Ishikawa (cell line): Measurements from ENCODE around the gene HMCN1.

Source experiments
- CEBPB ChIP-seq: IDR thresholded peaks from 2 replicates; pipeline ENCODE4 v1.6.1; 2012
- CREB1 ChIP-seq: IDR thresholded peaks from 2 replicates; pipeline ENCODE4 v1.6.1; 2012; ENCODE audit warnings: low read depth
- EGR1 ChIP-seq: IDR thresholded peaks from 2 replicates; pipeline ENCODE4 v1.6.1; 2012
- EP300 ChIP-seq: IDR thresholded peaks from 2 replicates; pipeline ENCODE4 v1.6.1; 2012; ENCODE audit warnings: borderline replicate concordance
- FOXM1 ChIP-seq: IDR thresholded peaks from 2 replicates; pipeline ENCODE4 v1.6.1; 2012; ENCODE audit warnings: low read depth, borderline replicate concordance
- MAX ChIP-seq: IDR thresholded peaks from 2 replicates; pipeline ENCODE4 v1.6.1; 2012
- NFIC ChIP-seq: IDR thresholded peaks from 2 replicates; pipeline ENCODE4 v1.6.1; 2012
- RAD21 ChIP-seq: IDR thresholded peaks from 2 replicates; pipeline ENCODE4 v1.6.1; 2012; ENCODE audit warnings: low read depth
- REST ChIP-seq: IDR thresholded peaks from 2 replicates; pipeline ENCODE4 v1.6.1; 2012; ENCODE audit warnings: low read depth, mild to moderate bottlenecking
- TAF1 ChIP-seq: IDR thresholded peaks from 2 replicates; pipeline ENCODE4 v1.6.1; 2012; ENCODE audit warnings: low read depth, mild to moderate bottlenecking
- TCF12 ChIP-seq: IDR thresholded peaks from 2 replicates; pipeline ENCODE4 v1.6.1; 2012; ENCODE audit warnings: low read depth
- TEAD4 ChIP-seq: IDR thresholded peaks from 2 replicates; pipeline ENCODE4 v1.6.1; 2012
- USF1 ChIP-seq: IDR thresholded peaks from 2 replicates; pipeline ENCODE4 v1.6.1; 2012
- YY1 ChIP-seq: IDR thresholded peaks from 2 replicates; pipeline ENCODE4 v1.6.1; 2012; ENCODE audit warnings: low read depth
- ZBTB7A ChIP-seq: IDR thresholded peaks from 2 replicates; pipeline ENCODE4 v1.6.1; 2012; ENCODE audit warnings: low read depth

The HMCN1 gene

GRCh38 chr1:186167096-186167668, 433.0 kb downstream of the HMCN1 start:
- TF ChIP-seq NFIC, result no peak
- no peak for TF ChIP-seq FOXM1
- TF ChIP-seq RAD21, result no peak
- no peak for TF ChIP-seq EP300
- TF ChIP-seq MAX, result no peak
- TF ChIP-seq YY1, result no peak
- no peak for TF ChIP-seq USF1
- TF ChIP-seq TAF1, result no peak
- no peak for TF ChIP-seq EGR1
- no peak for TF ChIP-seq ZBTB7A
- no peak for TF ChIP-seq CREB1
- no peak for TF ChIP-seq TEAD4
- TF ChIP-seq TCF12, result no peak
- no peak for TF ChIP-seq REST
- TF ChIP-seq CEBPB, result no peak

- TF ChIP-seq MAX, result no peak
- no peak for TF ChIP-seq CREB1
- no peak for TF ChIP-seq RAD21
- TF ChIP-seq FOXM1, result no peak
- TF ChIP-seq YY1, result no peak
These were observed 441.4 kb downstream of the HMCN1 start for GRCh38 chr1:186175588-186175987.

GRCh38 chr1:186178426-186179043, 444.3 kb downstream of the HMCN1 start:
- no peak for TF ChIP-seq ZBTB7A
- TF ChIP-seq MAX, result no peak
- TF ChIP-seq TCF12, result no peak
- TF ChIP-seq USF1, result no peak
- no peak for TF ChIP-seq EP300
- no peak for TF ChIP-seq YY1
- no peak for TF ChIP-seq CEBPB
- TF ChIP-seq RAD21, result no peak
- TF ChIP-seq REST, result no peak
- TF ChIP-seq CREB1, result no peak
- TF ChIP-seq TAF1, result no peak
- TF ChIP-seq EGR1, result no peak
- TF ChIP-seq TEAD4, result no peak
- TF ChIP-seq FOXM1, result no peak
- no peak for TF ChIP-seq NFIC

GRCh38 chr1:186179231-186179630, 445.0 kb downstream of the HMCN1 start:
- no peak for TF ChIP-seq CEBPB
- no peak for TF ChIP-seq FOXM1
- TF ChIP-seq MAX, result no peak
- no peak for TF ChIP-seq TCF12
- no peak for TF ChIP-seq RAD21
- no peak for TF ChIP-seq USF1

GRCh38 chr1:186183219-186183618, 449.0 kb downstream of the HMCN1 start:
- TF ChIP-seq EP300 (no peak), TEAD4 (no peak), ZBTB7A (no peak), NFIC (no peak), CREB1 (no peak), FOXM1 (no peak), RAD21 (no peak), TAF1 (no peak), REST (no peak), EGR1 (no peak), USF1 (no peak), YY1 (no peak), TCF12 (no peak), MAX (no peak), CEBPB (no peak)
